Suprapubic skin (tissue), 4 donors: ENCODE measurements around the gene CHEK1.

Source experiments
- EP300 ChIP-seq: sonication (generic); formaldehyde crosslinking; IDR thresholded peaks from one replicate; pipeline ENCODE4 v1.6.1; 2017; ENCODE audit warnings: antibody characterized with exemption
- POLR2A ChIP-seq, 2 donors: fragments of 450-650 bp; IDR thresholded peaks; one replicate each; pipeline ENCODE4 v1.6.1; 2017; ENCODE audit warnings: antibody characterized with exemption in 2 of 2, mild to moderate bottlenecking in 2 of 2, moderate library complexity in 2 of 2
- POLR2AphosphoS5 ChIP-seq, 3 donors: sonication (generic); formaldehyde crosslinking; IDR thresholded peaks; one replicate each; pipeline ENCODE4 v1.6.1; 2017; ENCODE audit warnings: antibody characterized with exemption in 3 of 3
- TF ChIP-seq, protein P1 (sequence below), 2 donors: fragments of 200-600 bp in 1 of 2; fragments of 450-650 bp in 1 of 2; sonication (generic) in 1 of 2; IDR thresholded peaks; one replicate each; pipeline ENCODE4 v1.5.1; 2016 to 2019; ENCODE audit warnings: antibody characterized with exemption in 2 of 2, mild to moderate bottlenecking in 1 of 2, moderate library complexity in 1 of 2

DNA sequence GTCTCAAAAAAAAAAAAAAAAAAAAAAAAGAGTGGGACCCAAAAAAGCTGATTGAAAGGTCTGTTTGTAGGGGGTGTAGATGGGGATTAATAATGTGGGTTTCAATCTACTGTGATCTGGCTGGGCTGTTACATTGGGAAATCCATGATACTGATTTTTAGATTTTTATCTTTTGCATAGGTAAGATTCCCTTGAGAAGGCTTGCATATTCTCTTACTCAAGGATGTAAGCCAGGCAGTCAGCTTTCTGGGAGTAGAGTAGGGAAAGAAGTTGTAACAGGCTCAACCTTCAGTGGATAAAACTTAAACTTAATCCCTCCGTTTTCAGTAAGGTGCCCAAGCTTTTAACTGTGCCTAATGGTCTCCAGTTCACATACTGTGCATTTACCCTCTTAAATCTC, 1.9 kb upstream of the CHEK1 start:
- TF ChIP-seq, protein P1, sequence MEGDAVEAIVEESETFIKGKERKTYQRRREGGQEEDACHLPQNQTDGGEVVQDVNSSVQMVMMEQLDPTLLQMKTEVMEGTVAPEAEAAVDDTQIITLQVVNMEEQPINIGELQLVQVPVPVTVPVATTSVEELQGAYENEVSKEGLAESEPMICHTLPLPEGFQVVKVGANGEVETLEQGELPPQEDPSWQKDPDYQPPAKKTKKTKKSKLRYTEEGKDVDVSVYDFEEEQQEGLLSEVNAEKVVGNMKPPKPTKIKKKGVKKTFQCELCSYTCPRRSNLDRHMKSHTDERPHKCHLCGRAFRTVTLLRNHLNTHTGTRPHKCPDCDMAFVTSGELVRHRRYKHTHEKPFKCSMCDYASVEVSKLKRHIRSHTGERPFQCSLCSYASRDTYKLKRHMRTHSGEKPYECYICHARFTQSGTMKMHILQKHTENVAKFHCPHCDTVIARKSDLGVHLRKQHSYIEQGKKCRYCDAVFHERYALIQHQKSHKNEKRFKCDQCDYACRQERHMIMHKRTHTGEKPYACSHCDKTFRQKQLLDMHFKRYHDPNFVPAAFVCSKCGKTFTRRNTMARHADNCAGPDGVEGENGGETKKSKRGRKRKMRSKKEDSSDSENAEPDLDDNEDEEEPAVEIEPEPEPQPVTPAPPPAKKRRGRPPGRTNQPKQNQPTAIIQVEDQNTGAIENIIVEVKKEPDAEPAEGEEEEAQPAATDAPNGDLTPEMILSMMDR (IDR thresholded peaks at IDR 0.05): no peak
- TF ChIP-seq POLR2A (IDR thresholded peaks at IDR 0.05) (no peak), POLR2AphosphoS5 (IDR thresholded peaks at IDR 0.05) (no peak), EP300 (no peak)
